ENCODE data around the gene TMEM59L.

DNA sequence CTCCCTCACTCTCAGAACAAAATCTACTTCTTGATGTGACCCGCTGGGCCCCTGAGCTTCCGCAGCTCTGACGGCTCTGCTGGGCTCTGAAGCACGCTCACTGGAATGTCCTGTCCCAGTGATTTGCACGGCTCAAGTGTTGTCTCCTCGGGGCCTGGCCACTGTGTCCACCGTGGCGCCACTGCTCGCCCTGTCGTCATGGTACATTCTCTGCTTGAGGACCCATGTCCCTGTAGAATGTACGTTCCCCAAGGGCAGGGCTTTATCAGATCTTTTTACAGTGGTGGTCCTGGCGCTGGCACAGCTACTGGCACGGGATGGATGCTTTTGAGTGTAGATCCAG lies 36.3 kb downstream of the TMEM59L start:
- TF ChIP-seq, protein P1, sequence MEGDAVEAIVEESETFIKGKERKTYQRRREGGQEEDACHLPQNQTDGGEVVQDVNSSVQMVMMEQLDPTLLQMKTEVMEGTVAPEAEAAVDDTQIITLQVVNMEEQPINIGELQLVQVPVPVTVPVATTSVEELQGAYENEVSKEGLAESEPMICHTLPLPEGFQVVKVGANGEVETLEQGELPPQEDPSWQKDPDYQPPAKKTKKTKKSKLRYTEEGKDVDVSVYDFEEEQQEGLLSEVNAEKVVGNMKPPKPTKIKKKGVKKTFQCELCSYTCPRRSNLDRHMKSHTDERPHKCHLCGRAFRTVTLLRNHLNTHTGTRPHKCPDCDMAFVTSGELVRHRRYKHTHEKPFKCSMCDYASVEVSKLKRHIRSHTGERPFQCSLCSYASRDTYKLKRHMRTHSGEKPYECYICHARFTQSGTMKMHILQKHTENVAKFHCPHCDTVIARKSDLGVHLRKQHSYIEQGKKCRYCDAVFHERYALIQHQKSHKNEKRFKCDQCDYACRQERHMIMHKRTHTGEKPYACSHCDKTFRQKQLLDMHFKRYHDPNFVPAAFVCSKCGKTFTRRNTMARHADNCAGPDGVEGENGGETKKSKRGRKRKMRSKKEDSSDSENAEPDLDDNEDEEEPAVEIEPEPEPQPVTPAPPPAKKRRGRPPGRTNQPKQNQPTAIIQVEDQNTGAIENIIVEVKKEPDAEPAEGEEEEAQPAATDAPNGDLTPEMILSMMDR (IDR thresholded peaks at IDR 0.05; ENCODE audit: insufficient read depth, low read depth, low read length): no peak
- no peak for TF ChIP-seq EZH2 (IDR thresholded peaks at IDR 0.05; ENCODE audit: insufficient read depth, low read length)
